GM21360 (cell line): ENCODE measurements around the gene LRRC8D.
"Not testable (repeated sequence)": the region's sequence is repeated elsewhere in the genome, so short reads cannot be mapped to it uniquely, and the experiment has no call there.

Experiments
- ATAC-seq: cut with Tn5 transposase; IDR thresholded peaks from one replicate; pipeline ENCODE4 v1.9.1; 2021; ENCODE audit warnings: mild to moderate bottlenecking, moderate library complexity; ENCODE audit not compliant: unreplicated experiment

LRRC8D gene

GRCh38 chr1:89908672-89909436 is 88.0 kb downstream of the LRRC8D start:
- ATAC-seq: no peak

- no peak for ATAC-seq
These were observed 89.4 kb downstream of the LRRC8D start for GRCh38 chr1:89910268-89910667.

GRCh38 chr1:89910780-89911179 is 89.9 kb downstream of the LRRC8D start:
- no peak for ATAC-seq

- ATAC-seq: no peak
These were observed 90.6 kb downstream of the LRRC8D start for GRCh38 chr1:89911191-89911991.

- no peak for ATAC-seq
These were observed 91.2 kb downstream of the LRRC8D start for GRCh38 chr1:89912073-89912472.

GRCh38 chr1:89913353-89914095 is 92.7 kb downstream of the LRRC8D start:
- no peak for ATAC-seq

- no peak for ATAC-seq
These were observed 96.5 kb downstream of the LRRC8D start for GRCh38 chr1:89917353-89917752.

GRCh38 chr1:89918127-89918793 is 97.4 kb downstream of the LRRC8D start:
- no peak for ATAC-seq

GRCh38 chr1:89918794-89919155 is 97.9 kb downstream of the LRRC8D start:
- no peak for ATAC-seq

- no peak for ATAC-seq
These were observed 98.3 kb downstream of the LRRC8D start for GRCh38 chr1:89919174-89919573.

GRCh38 chr1:89922911-89923310 is 102.1 kb downstream of the LRRC8D start:
- no peak for ATAC-seq

- no peak for ATAC-seq
These were observed 102.7 kb downstream of the LRRC8D start for GRCh38 chr1:89923517-89923916.

- not testable (repeated sequence) for ATAC-seq
These were observed 103.2 kb downstream of the LRRC8D start for GRCh38 chr1:89924075-89924474.

GRCh38 chr1:89927049-89927448 is 106.2 kb downstream of the LRRC8D start:
- ATAC-seq: no peak

GRCh38 chr1:89927478-89927877 is 106.6 kb downstream of the LRRC8D start:
- ATAC-seq: no peak

- ATAC-seq: no peak
These were observed 107.7 kb downstream of the LRRC8D start for GRCh38 chr1:89928506-89928905.

GRCh38 chr1:89929467-89930063 is 108.7 kb downstream of the LRRC8D start:
- ATAC-seq: no peak

- ATAC-seq: no peak
These were observed 109.7 kb downstream of the LRRC8D start for GRCh38 chr1:89930579-89930978.

- no peak for ATAC-seq
These were observed 111.1 kb downstream of the LRRC8D start for GRCh38 chr1:89931964-89932363.

GRCh38 chr1:89932598-89933364 is 111.9 kb downstream of the LRRC8D start:
- ATAC-seq: no peak
